ENCODE measurements around the gene ZBTB26. TPM values are rescaled to one million over a fixed set of nuclear protein-coding genes. Genes with fewer than 3 reads are reported as not detected.

ZBTB26 gene
- total and polyA plus RNA-seq, 10 of the 15 experiments (the other 5 are each of a cell fraction or from before 2014, with no cell fraction given), result 1.8 to 19.5 (median 4.5) TPM

DNA sequence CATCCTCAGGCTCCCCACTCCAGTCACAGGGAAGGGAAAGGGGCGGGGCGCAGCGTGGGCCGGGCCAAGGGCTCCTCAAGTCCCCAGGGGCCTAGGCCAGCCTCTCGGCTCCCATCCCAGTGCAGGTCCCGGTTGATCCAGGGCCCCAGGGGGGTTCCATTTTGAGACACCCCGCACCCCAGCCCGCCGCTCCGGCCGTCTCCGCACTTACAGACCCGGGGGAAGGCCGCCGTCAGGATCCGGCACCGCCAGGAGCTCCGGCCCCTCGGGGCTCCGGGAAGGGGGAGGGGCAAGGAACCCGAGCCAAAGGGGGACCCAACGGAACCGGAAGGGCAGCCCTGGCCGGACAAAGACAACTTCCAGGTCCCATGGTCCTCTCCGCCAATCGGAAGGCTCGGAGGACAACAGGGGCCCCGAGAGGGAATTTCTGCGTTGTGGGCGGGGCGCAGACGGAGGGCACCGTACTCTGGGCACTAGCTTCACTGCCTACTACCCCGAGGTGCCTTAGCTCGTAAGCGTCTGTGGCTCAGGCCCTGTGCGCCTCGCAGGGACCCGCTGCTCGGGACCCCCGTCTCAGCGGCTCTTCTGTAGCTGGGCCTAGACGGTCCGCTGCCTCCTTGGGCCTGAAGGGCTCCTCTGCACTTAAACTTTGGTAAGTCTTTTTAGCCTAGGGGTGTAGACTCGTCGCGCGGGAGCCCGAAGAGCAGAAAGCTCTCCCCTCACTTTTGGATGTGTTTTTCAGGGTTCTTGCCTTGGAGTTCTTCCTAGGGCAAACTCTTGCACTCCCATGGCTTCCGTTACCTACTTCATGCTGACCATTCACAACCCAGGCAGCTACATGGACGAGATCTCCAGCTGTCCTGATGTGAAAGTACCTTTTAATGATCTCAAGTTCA lies at the start of gene ZBTB26 (continued):
- TF ChIP-seq IKZF1 (conservative IDR thresholded peaks at IDR 0.05) (peak; percentile 94), MEF2B (IDR thresholded peaks at IDR 0.05; ENCODE audit: partially characterized antibody, poor library complexity, severe bottlenecking) (peak; percentile 98), SUZ12 (IDR thresholded peaks at IDR 0.05; ENCODE audit: unreplicated experiment) (no peak), DPF2 (IDR thresholded peaks at IDR 0.05) (peak; percentile 50; the same call in 1 of the 2 replicates), MTA2 (IDR thresholded peaks at IDR 0.05; ENCODE audit: low read depth) (peak; percentile 27; the same call in 1 of the 2 replicates), SPI1 (IDR thresholded peaks at IDR 0.05; ENCODE audit: borderline replicate concordance, insufficient read depth, low read depth, low read length) (no peak), RAD51 (IDR thresholded peaks at IDR 0.05) (peak; percentile 52; the same call in 1 of the 2 replicates), NBN (IDR thresholded peaks at IDR 0.05) (peak; percentile 73), POU2F2 (IDR thresholded peaks at IDR 0.05; ENCODE audit: borderline replicate concordance, low read depth, low read length) (no peak; the same call in 2 of the 3 replicates), RELA (IDR thresholded peaks at IDR 0.05; ENCODE audit: borderline replicate concordance, partially characterized antibody) (peak; percentile 66), SMAD5 (IDR thresholded peaks at IDR 0.05; ENCODE audit: low read depth) (0 out of 2 replicates have a peak, but pooled peaks have one; percentile 16), LARP7 (IDR thresholded peaks at IDR 0.05) (peak; percentile 81; the same call in 1 of the 2 replicates), NR2C1 (IDR thresholded peaks at IDR 0.05) (peak; percentile 95), NFXL1 (IDR thresholded peaks at IDR 0.05; ENCODE audit: borderline replicate concordance) (no peak), ZNF207 (IDR thresholded peaks at IDR 0.05; ENCODE audit: borderline replicate concordance) (peak; percentile 47; the same call in 1 of the 2 replicates), TCF12 (IDR thresholded peaks at IDR 0.05; ENCODE audit: low read depth, low read length) (no peak)
- TF ChIP-seq, protein P1, sequence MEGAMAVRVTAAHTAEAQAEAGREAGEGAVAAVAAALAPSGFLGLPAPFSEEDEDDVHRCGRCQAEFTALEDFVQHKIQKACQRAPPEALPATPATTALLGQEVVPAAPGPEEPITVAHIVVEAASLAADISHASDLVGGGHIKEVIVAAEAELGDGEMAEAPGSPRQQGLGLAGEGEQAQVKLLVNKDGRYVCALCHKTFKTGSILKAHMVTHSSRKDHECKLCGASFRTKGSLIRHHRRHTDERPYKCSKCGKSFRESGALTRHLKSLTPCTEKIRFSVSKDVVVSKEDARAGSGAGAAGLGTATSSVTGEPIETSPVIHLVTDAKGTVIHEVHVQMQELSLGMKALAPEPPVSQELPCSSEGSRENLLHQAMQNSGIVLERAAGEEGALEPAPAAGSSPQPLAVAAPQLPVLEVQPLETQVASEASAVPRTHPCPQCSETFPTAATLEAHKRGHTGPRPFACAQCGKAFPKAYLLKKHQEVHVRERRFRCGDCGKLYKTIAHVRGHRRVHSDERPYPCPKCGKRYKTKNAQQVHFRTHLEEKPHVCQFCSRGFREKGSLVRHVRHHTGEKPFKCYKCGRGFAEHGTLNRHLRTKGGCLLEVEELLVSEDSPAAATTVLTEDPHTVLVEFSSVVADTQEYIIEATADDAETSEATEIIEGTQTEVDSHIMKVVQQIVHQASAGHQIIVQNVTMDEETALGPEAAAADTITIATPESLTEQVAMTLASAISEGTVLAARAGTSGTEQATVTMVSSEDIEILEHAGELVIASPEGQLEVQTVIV (IDR thresholded peaks at IDR 0.05; ENCODE audit: borderline replicate concordance, partially characterized antibody), result peak; percentile 62
